GF-D8 (cell line): ENCODE measurements around the gene TRNP1.

Experiments
- DNase-seq: peaks from one replicate; lab custom pipeline; 2025; lab: John Stamatoyannopoulos, UW

The TRNP1 gene

DNA sequence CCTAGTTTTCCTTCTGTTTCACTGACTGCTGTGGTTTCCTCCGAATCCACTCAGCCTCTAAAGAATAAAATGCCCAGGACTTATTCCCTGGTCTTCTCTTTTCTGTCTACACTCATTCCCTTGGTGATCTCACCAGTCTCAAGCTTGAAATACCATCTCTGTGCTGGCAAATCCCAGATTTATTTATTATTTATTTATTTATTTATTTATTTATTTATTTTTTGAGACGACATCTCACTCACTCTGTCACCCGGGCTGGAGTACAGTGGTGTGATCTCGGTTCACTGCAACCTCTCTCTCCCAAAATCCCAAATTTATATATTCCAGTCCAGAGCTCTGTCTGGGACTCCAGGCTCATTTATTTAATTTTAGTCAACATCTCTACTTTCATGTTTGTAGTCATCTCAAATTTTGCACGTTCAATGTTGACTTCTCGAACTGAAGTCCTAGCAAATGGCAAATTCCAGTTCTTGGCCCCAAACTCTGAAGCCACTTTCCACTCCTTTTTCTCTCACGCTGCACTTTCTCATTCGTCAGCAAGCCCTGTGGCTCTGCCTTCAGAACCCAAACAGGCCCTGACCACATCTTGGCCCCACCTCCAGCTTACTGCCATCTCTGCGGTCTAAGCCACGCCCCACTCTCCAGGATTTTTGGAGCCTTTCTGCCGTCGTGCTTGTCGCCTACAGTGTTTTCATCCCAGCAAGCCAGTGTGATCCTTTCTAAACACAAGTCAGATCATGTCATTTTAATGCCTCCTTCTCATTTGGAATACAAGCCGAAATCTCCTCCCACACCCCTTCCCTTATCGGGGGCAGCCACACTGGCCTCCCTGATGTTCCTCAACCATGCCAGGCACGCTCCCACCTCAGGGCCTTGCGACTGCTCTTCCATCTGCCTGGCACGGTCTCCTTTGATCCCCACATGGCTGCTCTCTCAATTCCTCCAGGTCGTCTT, 33.4 kb downstream of the TRNP1 start:
- DNase-seq, result no peak

- DNase-seq, result peak; percentile 41
These were observed 34.2 kb downstream of the TRNP1 start for GRCh38 chr1:27027575-27028250.

DNA sequence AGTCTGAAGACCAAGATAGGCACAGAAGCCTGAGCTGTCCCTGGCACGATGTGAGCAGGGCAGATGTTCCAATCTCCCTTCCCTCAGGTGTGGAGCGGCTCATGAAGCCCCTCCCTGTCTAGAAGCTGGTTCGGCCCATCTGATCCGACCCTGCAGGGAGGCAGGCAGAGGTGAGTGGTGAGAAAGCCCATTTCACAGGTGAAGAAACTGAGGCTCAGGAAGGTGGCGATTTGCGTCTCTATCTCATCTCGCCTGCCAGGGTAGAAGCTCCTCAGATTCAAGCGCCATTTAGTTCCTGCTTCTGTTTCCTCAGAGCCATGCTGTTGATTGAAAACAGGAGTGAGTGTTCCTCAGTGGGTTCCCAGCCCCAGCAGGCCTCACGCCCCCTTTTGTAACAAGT, 36.0 kb downstream of the TRNP1 start:
- DNase-seq, result no peak

DNA sequence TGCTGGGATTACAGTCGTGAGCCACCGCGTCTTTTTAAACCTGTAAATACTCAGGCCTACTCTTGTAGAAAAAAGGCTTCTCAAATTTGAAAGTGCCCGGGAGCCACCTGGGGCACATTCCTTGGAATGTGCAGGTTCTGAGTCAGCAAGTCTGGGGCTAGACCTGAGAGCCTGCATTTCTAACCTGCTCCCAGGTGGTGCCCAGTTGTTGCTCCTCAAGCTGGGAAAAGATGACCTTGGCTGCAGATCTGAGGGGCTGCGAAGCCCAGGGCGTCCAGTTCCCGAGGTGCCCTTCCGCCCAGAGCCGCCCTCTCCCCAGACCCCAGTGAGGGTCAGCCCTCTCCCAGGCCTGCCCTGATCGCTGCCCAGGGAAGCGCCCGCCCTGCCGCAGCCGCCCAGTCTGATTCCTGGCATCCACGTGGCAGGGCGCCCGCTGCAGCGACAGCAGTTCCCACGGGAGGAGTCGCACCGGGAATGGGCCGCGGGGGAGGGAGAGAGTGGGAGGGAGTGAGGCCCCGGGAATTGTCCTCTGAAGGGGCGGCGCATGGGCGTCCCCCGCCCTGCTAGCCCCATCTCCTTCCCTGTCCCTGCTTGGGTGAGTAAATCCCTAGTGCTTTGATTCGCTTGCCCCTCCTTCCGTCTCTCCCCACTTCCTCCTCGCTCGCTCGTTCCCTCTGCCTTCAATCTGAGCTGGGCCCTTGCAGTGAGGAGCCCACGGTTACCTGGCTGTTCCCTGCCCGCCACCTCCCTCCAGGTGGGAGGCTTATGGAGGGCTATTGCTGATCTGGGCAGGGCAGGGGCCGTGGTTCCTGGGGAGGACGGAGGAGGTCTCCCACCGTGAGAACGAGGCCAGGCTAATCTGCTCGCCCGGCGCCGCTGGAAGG, 38.0 kb downstream of the TRNP1 start:
- no peak for DNase-seq

DNA sequence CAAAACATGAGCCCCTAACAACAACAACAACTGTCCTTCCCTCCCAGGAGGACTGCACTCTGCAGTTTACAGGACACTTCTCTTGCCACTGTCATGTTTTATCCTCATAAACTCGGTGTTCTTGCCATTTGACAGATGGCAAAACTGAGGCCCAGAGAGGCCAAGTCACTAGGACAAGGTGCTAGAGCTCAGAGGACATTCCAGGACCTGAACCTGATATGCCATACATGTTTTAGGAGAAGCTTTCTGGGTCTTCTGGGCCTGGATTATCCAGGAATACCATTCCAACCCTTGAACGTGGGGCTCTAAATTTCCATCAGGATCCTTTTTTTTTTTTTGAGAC, 38.6 kb downstream of the TRNP1 start:
- no peak for DNase-seq

DNA sequence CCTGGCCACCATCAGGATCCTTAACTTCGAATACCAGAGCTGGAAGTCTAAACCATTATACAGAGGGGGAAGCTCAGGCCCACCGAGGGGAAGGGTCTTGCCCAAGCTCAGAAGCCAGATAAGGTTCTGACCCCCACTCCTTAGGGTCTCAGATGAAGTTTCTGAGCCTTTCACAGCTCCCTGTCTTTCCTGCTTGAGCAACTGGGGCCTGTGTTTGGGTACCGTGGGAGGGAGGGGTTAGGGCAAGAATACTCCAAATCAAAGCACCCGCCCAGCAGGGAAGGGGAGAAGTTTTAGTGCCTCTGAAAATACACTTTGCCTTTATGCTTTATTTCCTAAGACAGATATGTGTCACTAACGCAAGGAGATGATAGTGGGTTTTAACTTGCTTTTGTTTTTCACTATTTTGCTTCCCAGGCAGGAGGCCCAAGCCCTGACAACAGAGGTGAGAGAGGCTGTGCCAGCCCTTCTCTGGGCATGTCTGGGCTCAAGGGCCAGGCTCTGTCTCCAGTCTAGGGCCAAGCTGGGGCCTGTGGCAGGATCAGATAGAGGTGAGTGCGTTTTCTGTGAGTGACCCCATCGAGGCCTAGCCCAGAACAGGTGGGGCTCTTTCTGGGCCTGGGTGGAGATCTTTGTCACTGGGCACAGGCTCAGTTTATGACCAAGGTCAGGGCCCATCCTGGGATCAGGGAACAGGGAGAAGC, 39.7 kb downstream of the TRNP1 start:
- DNase-seq, result no peak

DNA sequence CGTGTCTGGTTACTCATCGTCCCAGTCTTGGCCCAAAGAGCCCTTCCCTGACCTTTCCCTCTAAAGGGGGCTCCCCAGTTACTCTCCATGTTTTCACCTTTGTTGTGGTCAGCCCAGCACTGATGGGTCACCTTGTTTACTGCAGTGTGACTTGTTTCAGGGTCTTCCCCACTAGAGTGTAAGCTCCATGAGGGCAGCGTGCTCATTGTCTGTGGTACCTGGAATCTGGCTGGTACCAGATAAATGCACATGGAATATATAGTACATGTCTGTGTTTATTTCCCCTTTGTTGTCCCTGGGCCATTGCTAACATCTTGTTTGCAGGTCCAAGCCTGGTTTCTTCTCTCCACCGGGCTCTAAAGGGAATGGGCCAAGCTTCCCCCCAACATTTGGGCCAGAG, 41.9 kb downstream of the TRNP1 start:
- DNase-seq, result no peak

GRCh38 chr1:27036718-27037117, 43.2 kb downstream of the TRNP1 start:
- DNase-seq, result no peak

DNA sequence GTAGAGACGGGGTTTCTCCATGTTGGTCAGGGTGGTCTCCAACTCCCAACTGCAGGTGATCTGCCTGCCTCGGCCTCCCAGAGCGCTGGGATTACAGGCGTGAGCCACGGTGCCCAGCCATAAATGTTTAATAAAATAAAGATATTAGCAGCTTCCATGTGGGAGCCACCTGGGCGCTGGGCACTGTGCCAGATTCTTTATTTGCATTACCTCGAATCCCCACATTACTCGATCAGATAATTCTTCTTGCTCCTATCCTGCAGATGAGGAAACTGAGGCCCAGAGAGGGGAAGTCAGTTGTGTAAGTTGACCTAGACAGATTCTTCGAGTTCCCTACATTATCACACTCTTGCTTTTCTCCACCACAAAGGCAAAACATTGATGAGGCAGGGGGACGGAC, 44.0 kb downstream of the TRNP1 start:
- no peak for DNase-seq

- no peak for DNase-seq
These were observed 44.5 kb downstream of the TRNP1 start for GRCh38 chr1:27038020-27038419.

DNA sequence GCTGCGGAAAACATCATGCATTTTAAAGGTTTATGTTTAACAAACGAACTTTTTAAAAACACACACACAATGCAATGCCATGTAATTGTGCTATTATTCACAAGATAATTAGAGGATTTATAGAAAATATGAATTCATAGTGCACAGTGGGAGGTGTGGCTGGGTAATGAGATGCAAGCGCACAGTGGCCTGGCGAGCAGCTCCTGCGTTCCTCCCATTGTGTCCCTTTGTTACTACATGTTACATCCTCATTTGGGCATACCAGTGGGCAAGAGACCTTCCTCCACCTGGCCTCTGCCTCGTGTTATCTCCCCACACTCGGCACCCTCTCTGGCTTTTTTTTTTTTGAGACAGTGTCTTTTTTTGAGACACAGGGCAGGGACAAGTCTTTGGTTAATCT, 49.2 kb downstream of the TRNP1 start:
- DNase-seq, result no peak

- peak; percentile 19 for DNase-seq
These were observed 51.2 kb downstream of the TRNP1 start for GRCh38 chr1:27044613-27045151.

DNA sequence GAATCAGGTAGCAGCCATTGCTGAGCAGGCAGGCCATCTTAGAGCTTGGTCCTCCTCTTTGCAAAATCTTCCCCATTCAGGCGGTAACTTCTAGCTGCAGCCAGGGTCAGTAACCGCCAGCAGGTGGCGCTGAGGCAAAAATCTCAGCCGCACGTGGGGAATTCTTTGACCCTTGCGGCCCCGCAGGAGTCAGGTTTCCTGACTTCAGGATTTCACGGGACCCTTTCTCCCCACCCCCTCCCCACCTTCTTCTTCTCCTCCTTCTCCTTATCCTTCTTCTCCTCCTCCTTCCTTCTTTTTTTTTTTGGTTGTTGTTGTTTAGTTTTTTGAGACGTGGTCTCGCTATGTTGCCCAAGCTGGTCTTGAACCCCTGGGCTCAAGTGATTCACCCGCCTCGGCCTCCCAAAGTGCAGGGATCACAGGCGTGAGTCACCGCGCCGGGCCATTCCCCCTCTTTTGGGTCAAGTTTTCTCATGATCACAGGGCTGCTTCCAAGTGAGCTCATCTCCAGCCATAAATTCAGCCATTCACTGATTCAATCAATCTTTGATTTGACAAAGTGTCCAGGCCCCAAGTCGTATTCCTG, 52.6 kb downstream of the TRNP1 start:
- no peak for DNase-seq

DNA sequence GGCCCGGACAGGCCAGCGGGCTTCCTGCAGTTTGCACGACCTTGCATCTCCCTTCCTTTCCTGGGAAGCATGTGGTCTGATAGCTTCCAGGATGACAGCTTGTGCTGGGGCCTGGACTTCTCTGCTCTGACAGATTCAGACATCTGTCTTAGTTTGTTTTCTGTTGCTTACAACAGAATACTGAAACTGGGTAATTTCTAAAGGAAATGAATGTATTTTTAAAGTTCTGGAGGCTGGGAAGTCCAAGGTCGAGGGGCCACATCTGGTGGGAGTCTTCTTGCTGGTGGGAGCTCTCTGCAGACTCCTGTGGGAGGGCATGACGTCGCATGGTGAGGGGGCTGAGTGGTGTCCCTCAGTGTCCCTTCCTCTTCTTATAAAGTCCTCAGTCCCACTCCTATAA, 54.4 kb downstream of the TRNP1 start:
- no peak for DNase-seq

GRCh38 chr1:27049100-27049499, 55.6 kb downstream of the TRNP1 start:
- DNase-seq, result no peak

DNA sequence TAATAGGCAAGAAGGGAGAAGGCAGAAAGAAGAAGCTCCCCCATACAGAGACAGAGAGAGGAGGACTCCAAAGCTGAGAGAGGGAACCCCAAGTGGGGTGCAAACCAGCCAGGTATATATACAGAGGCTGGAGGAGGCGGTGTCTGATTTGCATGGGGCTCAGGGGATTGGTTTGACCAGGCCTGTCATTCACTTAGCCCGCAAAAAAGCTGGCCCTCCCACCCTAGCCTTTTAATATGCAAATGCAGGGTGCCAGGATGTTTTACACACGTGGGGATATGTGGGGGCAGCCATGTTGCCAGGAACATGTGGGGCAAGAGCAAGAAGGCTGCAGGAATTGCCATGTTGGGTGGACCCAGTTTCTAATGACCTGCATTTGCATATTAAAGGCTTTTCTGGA, 56.1 kb downstream of the TRNP1 start:
- no peak for DNase-seq
